ENCODE measurements around the gene ADGRG4.

ADGRG4 gene

DNA sequence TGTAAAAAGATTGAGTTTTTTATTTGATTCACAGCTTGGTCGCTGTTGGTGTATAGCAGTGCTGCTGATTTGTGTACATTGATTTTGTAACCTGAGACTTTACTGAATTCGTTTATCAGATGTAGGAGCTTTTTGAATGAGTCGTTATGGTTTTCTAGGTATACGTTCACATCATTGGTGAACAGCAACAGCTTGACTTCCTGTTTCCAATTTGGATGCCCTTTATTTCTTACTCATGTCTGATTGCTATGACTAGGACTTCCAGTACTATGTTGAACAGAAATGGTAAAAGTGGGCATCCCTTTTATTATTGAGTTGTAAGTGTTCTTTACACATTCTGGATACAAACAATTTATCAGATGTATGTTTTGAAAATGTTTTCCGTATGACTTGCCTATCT, 76.0 kb downstream of the ADGRG4 start:
- no peaks in the 10 kb centered on the region for H3K9me3 ChIP-seq (ENCODE audit: control insufficient read depth, low read length)
- H3K36me3 ChIP-seq (ENCODE audit: control insufficient read depth, insufficient read depth, low read length): no peaks in the 10 kb centered on the region
- no peaks in the 10 kb centered on the region for H3K27me3 ChIP-seq (ENCODE audit: control insufficient read depth, insufficient read depth, low read length, poor library complexity, severe bottlenecking)
- H3K4me3 ChIP-seq (ENCODE audit: insufficient read depth, low read depth, low read length): no peak overlapping the region
- H3K27ac ChIP-seq (ENCODE audit: insufficient read depth, low read depth, low read length, poor library complexity, severe bottlenecking): no peak overlapping the region
- no peaks in the 10 kb centered on the region for H3K4me1 ChIP-seq (ENCODE audit: control insufficient read depth, insufficient read depth, low read length)
- WGBS, 2 experiments: 88% methylated on average over 4 of the region's 5 CpGs

DNA sequence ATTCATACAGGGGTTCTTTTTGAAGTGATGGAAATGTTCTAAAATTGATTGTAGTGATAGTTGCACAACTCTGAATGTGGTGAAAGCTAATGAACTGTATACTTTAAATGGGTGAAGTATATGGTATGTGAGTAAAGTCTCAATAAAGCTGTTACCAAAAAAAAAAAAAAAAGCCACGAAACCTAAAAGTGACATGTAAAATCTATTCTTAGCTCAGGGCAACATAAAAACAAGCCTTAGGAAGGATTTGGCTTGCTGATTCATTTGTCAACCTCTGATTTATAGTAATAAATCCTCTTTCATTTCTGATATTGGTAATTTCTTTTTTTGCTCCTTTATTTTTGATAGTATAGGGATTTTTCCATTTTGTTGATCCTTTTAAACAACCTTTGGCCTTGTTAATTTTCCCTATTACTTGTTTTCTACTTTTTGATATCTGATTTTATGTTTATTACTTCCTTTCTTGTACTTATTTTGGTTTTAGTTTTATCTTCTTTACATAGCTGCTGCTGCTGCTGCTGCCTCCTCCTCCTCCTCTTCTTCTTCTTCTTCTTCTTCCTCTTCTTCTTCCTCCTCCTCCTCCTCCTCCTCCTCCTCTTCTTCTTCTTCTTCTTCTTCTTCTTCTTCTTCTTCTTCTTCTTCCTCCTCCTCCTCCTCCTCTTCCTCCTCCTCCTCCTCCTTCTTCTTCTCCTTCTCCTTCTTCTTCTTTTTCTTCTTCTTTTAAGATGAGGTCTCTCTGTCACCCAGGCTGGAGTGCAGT, 79.4 kb downstream of the ADGRG4 start:
- H3K9me3 ChIP-seq (ENCODE audit: control insufficient read depth, low read length): no peaks in the 10 kb centered on the region
- H3K36me3 ChIP-seq (ENCODE audit: control insufficient read depth, insufficient read depth, low read length): no peaks in the 10 kb centered on the region
- H3K27me3 ChIP-seq (ENCODE audit: control insufficient read depth, insufficient read depth, low read length, poor library complexity, severe bottlenecking): no peaks in the 10 kb centered on the region
- no peak overlapping the region for H3K27ac ChIP-seq (ENCODE audit: insufficient read depth, low read depth, low read length, poor library complexity, severe bottlenecking)
- no peaks in the 10 kb centered on the region for H3K4me1 ChIP-seq (ENCODE audit: control insufficient read depth, insufficient read depth, low read length)
- 100% methylated on average over 1 of the region's 1 CpG; no CpG with 5 or more reads in 1 of the 2 experiments for WGBS, 2 experiments
- no peak overlapping the region for H3K4me3 ChIP-seq (ENCODE audit: insufficient read depth, low read depth, low read length)

DNA sequence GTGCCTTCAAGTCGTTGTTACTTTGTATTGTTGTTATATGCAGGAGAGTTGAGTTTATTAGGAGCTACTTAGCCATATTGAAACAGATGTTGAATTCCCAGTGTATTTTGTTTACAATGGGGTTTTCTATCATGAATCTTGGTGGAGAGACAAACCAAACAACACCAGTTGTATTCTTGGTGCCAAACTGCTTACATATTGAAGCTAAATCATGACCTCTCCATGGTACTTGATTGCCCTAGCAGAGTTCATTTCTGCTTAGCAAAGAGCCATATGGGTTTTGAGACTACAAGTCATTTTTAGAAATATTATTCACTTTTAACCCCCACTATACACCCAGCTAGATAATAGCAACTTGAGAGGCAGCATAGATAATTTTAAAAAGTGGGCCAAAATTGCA, 85.4 kb downstream of the ADGRG4 start:
- 92 to 100% methylated on average over 1 of the region's 1 CpG for WGBS, 2 experiments
- Histone ChIP-seq H3K27ac (ENCODE audit: insufficient read depth, low read depth, low read length, poor library complexity, severe bottlenecking) (no peak overlapping the region), H3K9me3 (ENCODE audit: control insufficient read depth, low read length) (no peaks in the 10 kb centered on the region)

DNA sequence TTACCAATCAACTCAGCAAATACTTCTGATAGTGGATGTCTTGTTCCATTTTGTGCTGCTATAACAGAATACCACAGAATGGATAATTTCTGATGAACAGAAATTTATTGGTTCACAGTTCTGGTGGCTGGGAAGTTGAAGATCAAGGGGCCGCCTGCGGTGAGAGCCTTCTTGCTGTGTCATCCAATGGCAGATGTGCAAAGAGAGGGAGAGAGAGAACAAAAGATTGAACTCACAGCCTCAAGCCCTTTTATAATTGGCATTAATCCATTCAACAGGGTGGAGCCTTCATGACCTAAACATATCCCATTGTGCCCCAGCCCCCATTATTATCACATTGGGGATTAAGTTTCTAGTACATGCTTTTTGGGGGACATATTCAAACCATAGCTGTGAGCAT, 86.1 kb downstream of the ADGRG4 start:
- H3K36me3 ChIP-seq (ENCODE audit: control insufficient read depth, insufficient read depth, low read length): no peaks in the 10 kb centered on the region
- H3K9me3 ChIP-seq (ENCODE audit: control insufficient read depth, low read length): no peaks in the 10 kb centered on the region
- H3K27me3 ChIP-seq (ENCODE audit: control insufficient read depth, insufficient read depth, low read length, poor library complexity, severe bottlenecking): no peaks in the 10 kb centered on the region
- H3K4me1 ChIP-seq (ENCODE audit: control insufficient read depth, insufficient read depth, low read length): no peaks in the 10 kb centered on the region
- H3K4me3 ChIP-seq (ENCODE audit: insufficient read depth, low read depth, low read length): no peak overlapping the region
- no peak overlapping the region for H3K27ac ChIP-seq (ENCODE audit: insufficient read depth, low read depth, low read length, poor library complexity, severe bottlenecking)
- WGBS, 2 experiments: 77 to 80% methylated on average over 2 of the region's 2 CpGs

More for the DNA sequence above, 85.4 kb downstream of the ADGRG4 start:
- Histone ChIP-seq H3K4me3 (ENCODE audit: insufficient read depth, low read depth, low read length) (no peak overlapping the region), H3K27me3 (ENCODE audit: control insufficient read depth, insufficient read depth, low read length, poor library complexity, severe bottlenecking) (no peaks in the 10 kb centered on the region), H3K36me3 (ENCODE audit: control insufficient read depth, insufficient read depth, low read length) (no peaks in the 10 kb centered on the region), H3K4me1 (ENCODE audit: control insufficient read depth, insufficient read depth, low read length) (no peaks in the 10 kb centered on the region)

DNA sequence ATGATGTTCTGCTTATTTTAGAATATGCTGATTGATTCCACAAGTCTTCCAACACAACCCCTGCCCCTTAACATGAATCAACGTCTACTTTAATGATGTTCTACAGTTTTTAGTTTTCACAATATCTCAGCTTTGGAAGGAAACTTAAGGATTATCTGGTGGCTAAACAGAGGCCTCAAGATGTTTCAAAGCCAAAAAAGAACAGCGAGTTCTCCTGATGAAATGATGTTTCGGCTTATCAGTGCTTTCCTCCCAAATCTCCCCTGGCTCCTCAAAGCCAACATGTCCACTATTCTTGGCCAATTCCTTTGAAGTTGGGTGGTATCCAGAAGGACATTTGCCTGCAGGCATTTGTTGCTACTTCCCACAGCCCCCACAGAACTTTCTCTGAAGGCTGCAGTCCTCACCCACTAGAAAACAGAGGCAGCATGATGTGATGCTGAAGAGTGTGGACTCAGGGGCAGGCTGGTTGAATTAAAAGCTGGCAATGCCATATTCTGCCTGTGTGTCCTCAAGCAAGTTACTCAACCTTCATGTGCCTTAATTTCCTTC, 87.3 kb downstream of the ADGRG4 start:
- H3K36me3 ChIP-seq (ENCODE audit: control insufficient read depth, insufficient read depth, low read length): no peaks in the 10 kb centered on the region

DNA sequence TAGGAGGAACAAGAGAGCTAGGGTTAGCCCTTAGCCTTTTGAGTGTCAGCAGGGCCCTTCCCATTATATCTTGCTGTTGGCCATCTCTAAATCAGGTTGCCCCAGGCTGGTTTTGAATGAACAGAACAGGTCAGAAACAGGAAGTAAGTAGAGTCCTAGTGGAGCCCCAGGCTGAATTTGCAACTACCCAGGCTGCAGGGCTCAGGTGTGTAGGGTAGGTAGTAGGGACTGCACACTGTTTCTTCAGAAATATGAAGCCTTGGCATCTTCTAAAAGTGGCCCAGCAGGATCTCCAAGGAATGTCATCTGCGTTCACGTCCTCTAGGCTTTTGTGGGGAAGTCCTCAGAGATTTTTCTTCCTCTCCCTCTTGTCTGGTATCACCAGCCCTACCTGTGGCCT, 90.2 kb downstream of the ADGRG4 start:
- no peaks in the 10 kb centered on the region for H3K27me3 ChIP-seq (ENCODE audit: control insufficient read depth, insufficient read depth, low read length, poor library complexity, severe bottlenecking)
- no peaks in the 10 kb centered on the region for H3K9me3 ChIP-seq (ENCODE audit: control insufficient read depth, low read length)
- no peaks in the 10 kb centered on the region for H3K4me1 ChIP-seq (ENCODE audit: control insufficient read depth, insufficient read depth, low read length)
- H3K4me3 ChIP-seq (ENCODE audit: insufficient read depth, low read depth, low read length): no peak overlapping the region
- no peaks in the 10 kb centered on the region for H3K36me3 ChIP-seq (ENCODE audit: control insufficient read depth, insufficient read depth, low read length)
- 92 to 93% methylated on average over 2 of the region's 2 CpGs for WGBS, 2 experiments
- no peak overlapping the region for H3K27ac ChIP-seq (ENCODE audit: insufficient read depth, low read depth, low read length, poor library complexity, severe bottlenecking)

More for the DNA sequence above, 87.3 kb downstream of the ADGRG4 start:
- Histone ChIP-seq H3K4me3 (ENCODE audit: insufficient read depth, low read depth, low read length) (no peak overlapping the region), H3K27me3 (ENCODE audit: control insufficient read depth, insufficient read depth, low read length, poor library complexity, severe bottlenecking) (no peaks in the 10 kb centered on the region), H3K27ac (ENCODE audit: insufficient read depth, low read depth, low read length, poor library complexity, severe bottlenecking) (no peak overlapping the region), H3K9me3 (ENCODE audit: control insufficient read depth, low read length) (no peaks in the 10 kb centered on the region), H3K4me1 (ENCODE audit: control insufficient read depth, insufficient read depth, low read length) (no peaks in the 10 kb centered on the region)
- 92 to 95% methylated on average over 3 of the region's 3 CpGs for WGBS, 2 experiments

DNA sequence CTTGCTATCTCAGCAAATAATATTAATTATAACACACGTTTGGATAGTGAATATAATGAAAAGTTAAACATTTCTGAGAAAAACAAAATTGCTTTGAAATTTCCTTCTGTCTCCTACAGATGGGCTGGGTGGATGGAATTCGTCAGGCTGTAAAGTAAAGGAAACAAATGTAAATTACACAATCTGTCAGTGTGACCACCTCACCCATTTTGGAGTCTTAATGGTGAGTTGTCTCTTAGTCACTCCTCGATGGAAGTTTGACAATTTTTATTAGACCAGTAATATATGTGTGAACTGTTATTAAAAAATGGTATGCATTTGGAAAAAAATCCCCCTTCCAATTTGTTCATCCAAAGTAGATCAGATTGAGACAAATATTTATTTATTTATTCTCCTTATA, 94.5 kb downstream of the ADGRG4 start:
- H3K36me3 ChIP-seq (ENCODE audit: control insufficient read depth, insufficient read depth, low read length): no peaks in the 10 kb centered on the region
- no peak overlapping the region for H3K4me3 ChIP-seq (ENCODE audit: insufficient read depth, low read depth, low read length)
- H3K9me3 ChIP-seq (ENCODE audit: control insufficient read depth, low read length): no peaks in the 10 kb centered on the region
- no peaks in the 10 kb centered on the region for H3K4me1 ChIP-seq (ENCODE audit: control insufficient read depth, insufficient read depth, low read length)
- no peak overlapping the region for H3K27ac ChIP-seq (ENCODE audit: insufficient read depth, low read depth, low read length, poor library complexity, severe bottlenecking)
- no peaks in the 10 kb centered on the region for H3K27me3 ChIP-seq (ENCODE audit: control insufficient read depth, insufficient read depth, low read length, poor library complexity, severe bottlenecking)
- 79% methylated on average over 2 of the region's 3 CpGs; no CpG with 5 or more reads in 1 of the 2 experiments for WGBS, 2 experiments

DNA sequence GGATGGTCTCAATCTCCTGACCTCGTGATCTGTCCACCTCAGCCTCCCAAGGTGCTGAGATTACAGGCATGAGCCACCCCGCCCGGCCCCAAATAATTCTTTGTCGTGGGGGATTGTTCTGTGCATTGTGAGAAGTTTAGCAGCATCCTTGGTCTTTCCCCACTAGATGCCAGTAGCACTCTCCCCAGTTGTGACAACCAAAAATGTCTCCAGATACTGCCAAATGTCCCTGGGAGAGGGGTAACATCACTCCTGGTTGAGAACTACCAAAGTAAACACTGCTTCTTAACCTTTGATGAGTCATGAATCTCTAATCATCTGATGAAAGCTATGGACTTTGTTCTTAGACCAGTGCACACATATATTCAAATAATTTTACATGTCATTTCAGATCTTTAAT, 96.2 kb downstream of the ADGRG4 start:
- no peak overlapping the region for H3K4me3 ChIP-seq (ENCODE audit: insufficient read depth, low read depth, low read length)
- H3K27me3 ChIP-seq (ENCODE audit: control insufficient read depth, insufficient read depth, low read length, poor library complexity, severe bottlenecking): no peaks in the 10 kb centered on the region
- H3K4me1 ChIP-seq (ENCODE audit: control insufficient read depth, insufficient read depth, low read length): no peaks in the 10 kb centered on the region
- H3K27ac ChIP-seq (ENCODE audit: insufficient read depth, low read depth, low read length, poor library complexity, severe bottlenecking): no peak overlapping the region
- WGBS, 2 experiments: 88 to 95% methylated on average over 4 of the region's 4 CpGs
- H3K9me3 ChIP-seq (ENCODE audit: control insufficient read depth, low read length): no peaks in the 10 kb centered on the region
- no peaks in the 10 kb centered on the region for H3K36me3 ChIP-seq (ENCODE audit: control insufficient read depth, insufficient read depth, low read length)

DNA sequence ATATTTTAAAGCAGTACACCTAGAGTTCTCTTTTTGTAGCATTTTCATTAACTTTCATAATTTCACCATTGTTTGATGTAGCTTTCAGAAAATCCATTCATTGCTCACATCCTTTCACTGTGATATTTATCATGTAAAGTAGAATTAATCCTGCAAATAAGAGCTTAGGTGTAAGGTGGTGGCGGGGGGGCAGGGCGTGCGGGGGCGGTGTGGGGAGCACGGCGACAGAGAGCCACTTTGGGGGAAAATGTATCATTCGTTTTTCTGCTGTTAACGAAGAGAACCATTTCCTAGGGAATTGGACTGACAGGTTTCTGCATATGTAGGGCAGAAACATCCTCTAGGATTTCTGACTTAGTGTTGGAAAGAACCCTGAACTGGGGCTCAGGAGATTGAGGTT, 104.4 kb downstream of the ADGRG4 start:
- Histone ChIP-seq H3K27me3 (ENCODE audit: control insufficient read depth, insufficient read depth, low read length, poor library complexity, severe bottlenecking) (no peaks in the 10 kb centered on the region), H3K9me3 (ENCODE audit: control insufficient read depth, low read length) (no peaks in the 10 kb centered on the region), H3K4me3 (ENCODE audit: insufficient read depth, low read depth, low read length) (no peak overlapping the region), H3K36me3 (ENCODE audit: control insufficient read depth, insufficient read depth, low read length) (no peaks in the 10 kb centered on the region), H3K4me1 (ENCODE audit: control insufficient read depth, insufficient read depth, low read length) (no peaks in the 10 kb centered on the region), H3K27ac (ENCODE audit: insufficient read depth, low read depth, low read length, poor library complexity, severe bottlenecking) (no peak overlapping the region)
- WGBS, 2 experiments: 87 to 91% methylated on average over 8 of the region's 8 CpGs

DNA sequence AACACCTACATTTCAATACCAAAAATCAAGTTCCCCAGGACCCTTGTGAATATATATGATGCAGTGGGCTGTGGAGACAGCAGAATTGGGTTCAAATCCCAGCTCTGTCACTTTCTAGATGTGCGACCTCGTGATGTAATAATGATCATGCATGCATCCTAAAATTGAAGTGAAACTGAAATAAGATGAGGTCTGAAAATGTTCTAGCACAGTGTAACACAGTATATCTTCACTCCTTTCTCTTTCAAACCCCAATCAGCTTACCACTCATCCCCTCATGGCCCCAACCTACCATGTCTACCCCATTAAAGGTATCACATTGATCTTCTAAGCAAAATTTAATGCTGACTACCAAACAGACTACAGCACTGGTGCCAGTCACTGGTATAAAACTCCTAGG, 117.0 kb downstream of the ADGRG4 start:
- Histone ChIP-seq H3K4me3 (ENCODE audit: insufficient read depth, low read depth, low read length) (no peak overlapping the region), H3K4me1 (ENCODE audit: control insufficient read depth, insufficient read depth, low read length) (no peaks in the 10 kb centered on the region), H3K9me3 (ENCODE audit: control insufficient read depth, low read length) (no peaks in the 10 kb centered on the region), H3K27ac (ENCODE audit: insufficient read depth, low read depth, low read length, poor library complexity, severe bottlenecking) (no peak overlapping the region), H3K36me3 (ENCODE audit: control insufficient read depth, insufficient read depth, low read length) (no peaks in the 10 kb centered on the region), H3K27me3 (ENCODE audit: control insufficient read depth, insufficient read depth, low read length, poor library complexity, severe bottlenecking) (no peaks in the 10 kb centered on the region)
- 93 to 100% methylated on average over 2 of the region's 2 CpGs for WGBS, 2 experiments
